Esophagus muscularis mucosa (tissue), 4 donors: ENCODE data around the gene COL7A1. TPM values are rescaled to one million over a fixed set of nuclear protein-coding genes. Genes with fewer than 3 reads are reported as not detected.

Experiments
- DNase-seq: peaks from one replicate; pipeline ENCODE4 v3.0.0-alpha.2; 2017; ENCODE audit errors: extremely low spot score
- H3K27ac ChIP-seq, 4 donors: fragments of 200-600 bp; sonication (generic); replicated peaks in 1 of 4; 1 replicate in 3 of 4; 2 replicates in 1 of 4; pipeline ENCODE4 v1.5.1; 2016 to 2019; ENCODE audit warnings: mild to moderate bottlenecking in 1 of 4
- H3K27me3 ChIP-seq, 4 donors: fragments of 200-600 bp; sonication (generic); one replicate each; pipeline versions ENCODE4 v1.5.1 to v1.6.0; 2016 to 2019
- H3K36me3 ChIP-seq, 4 donors: fragments of 200-600 bp; sonication (generic); one replicate each; pipeline ENCODE4 v1.5.1; 2016 to 2019
- H3K4me1 ChIP-seq, 4 donors: fragments of 200-600 bp; sonication (generic); one replicate each; pipeline ENCODE4 v1.5.1; 2016 to 2019
- H3K4me3 ChIP-seq, 4 donors: fragments of 200-600 bp; sonication (generic); 1 replicate in 2 of 4; 2 replicates in 2 of 4; pipeline ENCODE4 v1.5.1; 2016 to 2019; ENCODE audit warnings: mild to moderate bottlenecking in 4 of 4, moderate library complexity in 1 of 4
- H3K9me3 ChIP-seq, 4 donors: fragments of 200-600 bp; sonication (generic); 1 replicate in 3 of 4; 2 replicates in 1 of 4; pipeline ENCODE4 v1.5.1; 2016 to 2019
- CTCF ChIP-seq, 3 experiments: fragments of 200-600 bp in 2 of 3; fragments of 450-650 bp in 1 of 3; sonication (generic) in 2 of 3; IDR thresholded peaks; one replicate each; pipeline ENCODE4 v1.5.1; 2017 to 2019; ENCODE audit warnings: antibody characterized with exemption in 3 of 3, mild to moderate bottlenecking in 2 of 3, moderate library complexity in 1 of 3
- EP300 ChIP-seq: sonication (generic); formaldehyde crosslinking; IDR thresholded peaks from one replicate; pipeline ENCODE4 v1.6.1; 2017; ENCODE audit warnings: antibody characterized with exemption
- POLR2A ChIP-seq: fragments of 450-650 bp; IDR thresholded peaks from one replicate; pipeline ENCODE4 v1.6.1; 2017; ENCODE audit warnings: antibody characterized with exemption, moderate library complexity, mild to moderate bottlenecking, low read depth
- POLR2AphosphoS5 ChIP-seq, 2 donors: sonication (generic); formaldehyde crosslinking; IDR thresholded peaks; one replicate each; pipeline ENCODE4 v1.6.1; 2017; ENCODE audit warnings: antibody characterized with exemption in 2 of 2
- WGBS: methylation state at CpG from one replicate; pipeline ENCODE4 v1.1.5; 2018; 5-methylcytosine and 5-hydroxymethylcytosine counted together
- intact Hi-C: fragments of 100-400 bp; cut with DNase I; formaldehyde crosslinking; loops from one replicate; pipeline ENCODE4 v1.15.1; 2023
- total RNA-seq, 4 donors: library from RNA; depleted of rRNA; stranded (reverse); fragments of >200 nt; gene quantifications; one replicate each; pipeline versions ENCODE4 v1.1.0 to v1.2.1, GENCODE V29; 2016

Gene COL7A1
- total RNA-seq, 4 donors from 2014 or later: 1.2 to 2.9 (median 2.1) TPM

GRCh38 chr3:48543271-48543866 is 51.8 kb downstream of the COL7A1 start:
- Histone ChIP-seq H3K27me3 (no peaks in the 10 kb centered on the region), H3K4me3 (no peak overlapping the region), H3K36me3 (peaks cover 0 to 41% (median 7%) of the 10 kb centered on the region in 4 donors), H3K9me3 (no peaks in the 10 kb centered on the region), H3K4me1 (peaks cover 0 to 6% (median under 1%) of the 10 kb centered on the region in 4 donors), H3K27ac (no peak overlapping the region)
- 64% methylated on average over 9 of the region's 9 CpGs for WGBS
- intact Hi-C loops: no loop called here
- DNase-seq: no peak
- TF ChIP-seq POLR2AphosphoS5 (IDR thresholded peaks at IDR 0.05): no peak
- no peak for TF ChIP-seq POLR2A
- no peak for TF ChIP-seq EP300

GRCh38 chr3:48538451-48538850 is 56.7 kb downstream of the COL7A1 start:
- H3K27ac ChIP-seq: no peak overlapping the region
- H3K9me3 ChIP-seq: no peaks in the 10 kb centered on the region
- TF ChIP-seq EP300 (no peak), POLR2AphosphoS5 (IDR thresholded peaks at IDR 0.05) (no peak), POLR2A (no peak), CTCF (IDR thresholded peaks at IDR 0.05) (no peak)
- WGBS: 97% methylated on average over 7 of the region's 12 CpGs
- H3K27me3 ChIP-seq: no peaks in the 10 kb centered on the region
- no peak overlapping the region for H3K4me3 ChIP-seq
- intact Hi-C loops: loop anchor here (10.0 kb wide), 1 partner anchor 154 kb away; no protein-coding TSS in a partner anchor
- peaks cover 0 to 6% (median 0%) of the 10 kb centered on the region in 4 donors for H3K4me1 ChIP-seq
- peaks cover 6 to 62% (median 27%) of the 10 kb centered on the region in 4 donors for H3K36me3 ChIP-seq
- no peak for DNase-seq

- Histone ChIP-seq H3K4me1 (no peaks in the 10 kb centered on the region), H3K4me3 (no peak overlapping the region), H3K36me3 (peaks cover 6 to 70% (median 27%) of the 10 kb centered on the region in 4 donors), H3K9me3 (no peaks in the 10 kb centered on the region), H3K27me3 (no peaks in the 10 kb centered on the region), H3K27ac (no peak overlapping the region)
- DNase-seq: no peak
- intact Hi-C loops: loop anchor here (10.0 kb wide), 1 partner anchor 152 kb away; no protein-coding TSS in a partner anchor
- 93% methylated on average over 5 of the region's 5 CpGs for WGBS
- TF ChIP-seq POLR2AphosphoS5 (IDR thresholded peaks at IDR 0.05) (no peak), POLR2A (no peak), EP300 (no peak), CTCF (IDR thresholded peaks at IDR 0.05) (no peak)
Observed at GRCh38 chr3:48536785-48537184, 58.3 kb downstream of the COL7A1 start.

- no peak for DNase-seq
- Histone ChIP-seq H3K4me1 (no peaks in the 10 kb centered on the region), H3K27me3 (no peaks in the 10 kb centered on the region), H3K27ac (no peak overlapping the region), H3K9me3 (no peaks in the 10 kb centered on the region), H3K36me3 (peaks cover 6 to 70% (median 27%) of the 10 kb centered on the region in 4 donors), H3K4me3 (no peak overlapping the region)
- intact Hi-C loops: loop anchor here (10.0 kb wide), 1 partner anchor 151 kb away; no protein-coding TSS in a partner anchor
- TF ChIP-seq POLR2A: no peak
- TF ChIP-seq CTCF (IDR thresholded peaks at IDR 0.05): no peak
- no peak for TF ChIP-seq POLR2AphosphoS5 (IDR thresholded peaks at IDR 0.05)
- no peak for TF ChIP-seq EP300
- WGBS: 83% methylated on average over 11 of the region's 19 CpGs
Observed at GRCh38 chr3:48536116-48536515, 59.0 kb downstream of the COL7A1 start.

- DNase-seq: no peak
- intact Hi-C loops: loop anchor here (10.0 kb wide), 1 partner anchor 151 kb away; no protein-coding TSS in a partner anchor
- Histone ChIP-seq H3K36me3 (peaks cover 6 to 72% (median 27%) of the 10 kb centered on the region in 4 donors), H3K27ac (no peak overlapping the region), H3K4me1 (no peaks in the 10 kb centered on the region), H3K9me3 (no peaks in the 10 kb centered on the region), H3K27me3 (no peaks in the 10 kb centered on the region), H3K4me3 (no peak overlapping the region)
- 94% methylated on average over 3 of the region's 4 CpGs for WGBS
- TF ChIP-seq CTCF (IDR thresholded peaks at IDR 0.05) (no peak), EP300 (no peak), POLR2AphosphoS5 (IDR thresholded peaks at IDR 0.05) (no peak), POLR2A (no peak)
Observed at GRCh38 chr3:48535578-48535977, 59.6 kb downstream of the COL7A1 start.
